ENCODE results near the gene COX6A2.

COX6A2 gene

GRCh38 chr16:31393056-31393455, 35.1 kb downstream of the COX6A2 start, which contains the start of gene ITGAD:
Gene ITGAD, plus strand, starts transcription at chr16:31393335. Its CDS starts 26 bp downstream, at chr16:31393361.
- no peak for TF ChIP-seq GATA2 (IDR thresholded peaks at IDR 0.05; ENCODE audit: low read depth, low read length)
- no peak for TF ChIP-seq GATA3 (IDR thresholded peaks at IDR 0.05; ENCODE audit: low read depth, low read length)

- TF ChIP-seq GATA2 (IDR thresholded peaks at IDR 0.05; ENCODE audit: low read depth, low read length): no peak
- TF ChIP-seq GATA3 (IDR thresholded peaks at IDR 0.05; ENCODE audit: low read depth, low read length): no peak
Observed at GRCh38 chr16:31390504-31391041, 37.6 kb downstream of the COX6A2 start.

GRCh38 chr16:31388535-31388934, 39.6 kb downstream of the COX6A2 start:
- no peak for TF ChIP-seq GATA3 (IDR thresholded peaks at IDR 0.05; ENCODE audit: low read depth, low read length)
- no peak for TF ChIP-seq GATA2 (IDR thresholded peaks at IDR 0.05; ENCODE audit: low read depth, low read length)

GRCh38 chr16:31386157-31386984, 41.8 kb downstream of the COX6A2 start:
- no peak for TF ChIP-seq GATA2 (IDR thresholded peaks at IDR 0.05; ENCODE audit: low read depth, low read length)
- no peak for TF ChIP-seq GATA3 (IDR thresholded peaks at IDR 0.05; ENCODE audit: low read depth, low read length)

GRCh38 chr16:31385680-31386079, 42.5 kb downstream of the COX6A2 start:
- no peak for TF ChIP-seq GATA2 (IDR thresholded peaks at IDR 0.05; ENCODE audit: low read depth, low read length)
- TF ChIP-seq GATA3 (IDR thresholded peaks at IDR 0.05; ENCODE audit: low read depth, low read length): no peak

GRCh38 chr16:31382485-31383161, 45.5 kb downstream of the COX6A2 start:
- TF ChIP-seq GATA3 (IDR thresholded peaks at IDR 0.05; ENCODE audit: low read depth, low read length) (no peak), GATA2 (IDR thresholded peaks at IDR 0.05; ENCODE audit: low read depth, low read length) (no peak)

GRCh38 chr16:31380201-31380600, 48.0 kb downstream of the COX6A2 start:
- TF ChIP-seq GATA2 (IDR thresholded peaks at IDR 0.05; ENCODE audit: low read depth, low read length): no peak
- TF ChIP-seq GATA3 (IDR thresholded peaks at IDR 0.05; ENCODE audit: low read depth, low read length): no peak
